ENCODE data around the gene OSBPL10.

The OSBPL10 gene

DNA sequence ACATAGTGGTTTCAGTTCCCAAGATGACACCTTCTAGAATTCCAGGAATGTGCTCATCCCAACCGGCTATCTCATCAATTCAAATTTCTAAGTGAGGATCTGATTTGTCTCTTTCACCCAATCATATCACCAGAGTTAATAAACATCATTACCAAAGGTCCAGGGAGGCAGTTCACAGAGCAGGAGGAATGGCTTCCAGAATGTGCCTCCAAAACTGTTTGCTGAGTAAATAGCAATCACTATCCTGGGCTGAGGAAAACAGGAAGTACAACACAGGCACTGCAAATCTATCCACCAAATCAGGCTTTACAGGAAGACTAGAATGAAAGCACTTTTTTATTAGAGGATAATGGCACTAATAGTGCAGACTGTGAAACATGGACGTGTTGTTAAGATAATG lies 61.5 kb downstream of the OSBPL10 start:
- DNase-seq = no peak

DNA sequence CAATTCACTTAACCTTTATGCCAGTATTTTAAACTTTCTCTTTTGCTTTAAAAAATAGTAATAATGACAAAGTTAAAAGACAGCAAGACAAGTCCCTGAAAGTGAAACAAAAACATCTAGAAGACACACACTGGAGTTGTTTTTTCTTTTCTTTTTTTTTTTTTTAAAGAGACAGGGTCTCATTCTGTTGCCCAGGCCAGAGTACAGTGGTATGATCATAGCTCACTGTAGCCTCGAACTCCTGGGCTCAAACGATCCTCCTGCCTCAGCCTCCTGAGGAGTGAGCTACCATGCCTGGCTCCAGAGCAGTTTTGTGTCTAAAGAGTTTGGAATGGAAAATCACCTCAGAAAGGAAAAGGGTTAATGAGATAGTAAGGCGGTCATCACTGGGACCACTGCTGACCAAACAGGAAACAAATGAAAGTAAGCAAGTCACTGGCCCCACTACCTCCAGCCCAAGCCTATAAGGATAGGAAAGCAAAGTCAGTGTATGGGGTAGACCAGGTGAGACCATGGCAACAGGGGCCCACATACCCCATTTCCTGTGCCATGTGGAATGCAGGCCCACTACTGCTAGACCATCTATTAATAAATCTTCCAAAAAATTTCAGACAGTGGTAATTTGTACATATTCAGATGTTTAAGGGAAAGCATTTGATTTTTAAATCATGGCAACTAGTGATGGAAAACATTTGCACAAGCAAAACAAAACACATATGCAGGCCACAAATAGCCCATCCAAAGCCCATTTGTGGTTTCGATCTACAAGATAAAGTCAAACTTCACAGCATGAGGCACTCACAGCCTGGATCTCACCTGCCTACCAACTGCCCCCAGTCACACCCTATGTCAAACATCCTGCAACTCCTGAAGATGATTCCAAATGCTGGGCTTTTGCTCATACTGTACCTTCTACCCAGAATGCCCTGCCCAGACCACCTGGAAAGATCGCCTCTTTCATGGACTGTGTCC lies 62.6 kb downstream of the OSBPL10 start:
- DNase-seq = no peak

DNA sequence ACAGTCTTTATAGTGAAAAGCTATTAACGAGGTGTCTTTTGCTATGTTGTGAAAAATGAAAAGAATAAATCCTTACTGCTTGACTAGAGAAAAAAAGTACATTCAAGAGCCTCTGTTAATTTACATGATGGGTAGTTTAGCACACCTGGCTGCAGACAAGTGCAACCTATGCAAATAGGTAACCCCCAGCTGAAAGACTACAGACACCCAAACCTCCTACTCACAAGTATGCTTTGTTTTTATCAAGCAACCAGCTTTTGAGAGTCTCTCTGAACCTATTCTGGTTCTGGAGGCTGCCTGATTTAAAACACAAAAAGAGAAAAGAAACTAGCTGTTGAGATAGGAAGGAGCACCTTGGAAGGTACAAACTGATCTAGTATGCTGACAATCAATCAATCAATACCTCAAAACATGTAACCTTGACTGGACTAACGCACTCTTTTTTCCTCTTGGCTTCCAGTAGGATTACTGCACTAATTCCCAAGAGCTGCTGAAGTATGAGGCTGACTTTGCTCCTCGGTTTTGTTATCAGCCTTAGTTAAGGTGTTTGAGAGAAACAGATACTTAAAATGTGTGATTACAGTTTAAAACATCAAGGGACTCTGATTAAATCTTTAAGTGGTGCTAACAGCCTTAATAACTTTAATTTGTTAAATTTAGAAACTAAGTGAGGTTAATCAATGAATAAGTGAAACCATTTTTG lies 63.6 kb downstream of the OSBPL10 start:
- DNase-seq = no peak

DNA sequence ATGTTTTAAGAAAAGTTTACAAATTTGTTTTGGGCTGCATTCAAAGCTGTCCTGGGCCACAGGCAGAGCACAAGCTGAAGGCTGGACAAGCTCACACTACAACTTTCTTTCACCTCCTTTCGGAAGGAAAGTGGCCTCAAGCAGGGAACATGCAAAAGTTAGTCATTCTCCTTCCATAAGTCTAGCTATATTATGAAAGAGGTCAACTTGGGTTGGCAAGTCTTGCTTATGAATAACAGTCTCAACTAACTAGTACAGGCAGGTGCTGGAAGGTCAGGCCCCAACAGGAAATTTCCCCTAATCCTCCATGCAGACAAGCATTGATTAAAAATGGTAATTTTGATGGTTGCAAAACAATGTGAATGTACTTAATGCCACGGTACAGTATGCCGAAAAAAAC lies 69.4 kb downstream of the OSBPL10 start:
- no peak for DNase-seq

DNA sequence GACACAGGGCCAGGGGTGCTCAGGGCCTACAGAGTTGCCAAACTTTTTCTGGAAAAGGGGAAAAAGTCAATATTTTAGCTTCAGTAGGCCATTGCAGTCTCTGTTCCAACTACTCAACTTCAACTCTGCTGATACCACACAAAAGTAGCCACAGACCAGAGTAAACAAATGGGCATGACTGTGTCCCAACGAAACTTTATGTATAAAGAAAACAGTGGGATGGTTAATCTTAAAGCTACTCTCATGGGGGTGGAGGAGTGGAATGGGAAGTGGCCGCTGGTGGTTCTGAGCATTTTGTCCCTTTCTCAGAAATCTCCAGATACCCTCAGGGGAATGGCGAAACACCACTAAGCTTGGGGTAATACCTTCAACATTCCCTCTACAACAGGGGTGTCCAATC lies 69.9 kb downstream of the OSBPL10 start:
- no peak for DNase-seq

DNA sequence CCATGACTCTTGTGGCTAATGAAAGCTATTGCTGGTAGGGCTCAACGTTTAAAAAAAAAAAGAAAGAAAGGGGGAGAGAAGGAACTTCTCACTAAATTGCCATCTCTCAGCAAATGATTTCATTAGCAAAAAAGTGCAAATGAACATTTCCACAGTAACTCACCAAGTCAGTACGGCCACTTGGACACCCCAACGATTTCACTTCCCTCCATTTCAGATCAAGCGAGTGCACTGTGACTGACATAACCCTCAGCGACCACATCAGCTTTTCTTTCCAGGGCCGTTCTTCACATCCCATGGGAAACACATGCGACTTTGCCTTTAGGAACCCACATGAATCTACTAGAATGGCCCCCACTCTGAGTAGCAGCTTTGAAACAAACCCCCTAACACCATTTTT lies 71.6 kb downstream of the OSBPL10 start:
- DNase-seq = no peak

DNA sequence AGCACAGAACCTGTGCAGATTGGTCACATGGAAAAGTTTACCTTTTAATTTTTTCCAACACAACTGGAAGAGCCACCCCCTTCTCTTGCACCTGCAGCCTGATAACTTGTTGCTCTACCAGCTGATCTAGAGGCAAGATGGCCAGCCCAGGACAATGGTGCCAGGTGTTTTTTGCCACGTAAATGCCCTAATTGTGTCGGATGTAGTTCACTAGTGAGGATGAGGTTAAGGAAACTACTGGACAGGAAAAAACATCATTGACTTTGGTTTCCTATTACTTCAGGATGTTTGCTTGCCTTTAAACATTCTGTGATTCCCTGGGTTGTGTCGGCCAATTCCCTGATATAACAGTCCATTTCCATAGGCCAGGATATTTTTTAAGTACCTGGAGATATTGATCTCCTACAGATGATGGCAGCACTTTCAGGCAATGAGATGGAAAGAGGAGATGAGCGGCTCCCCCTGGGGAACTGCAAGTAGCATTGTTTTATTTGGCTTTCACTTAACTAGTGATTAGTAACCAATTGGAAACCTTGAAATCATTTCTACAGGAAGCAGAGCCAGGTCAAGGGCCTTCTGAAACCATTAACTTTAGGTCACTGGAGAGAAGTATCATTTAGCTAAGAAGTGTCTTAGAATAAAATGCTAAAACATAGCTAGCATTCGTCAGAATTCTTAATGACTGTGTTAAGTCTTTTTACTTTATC lies 72.5 kb downstream of the OSBPL10 start:
- DNase-seq = no peak

DNA sequence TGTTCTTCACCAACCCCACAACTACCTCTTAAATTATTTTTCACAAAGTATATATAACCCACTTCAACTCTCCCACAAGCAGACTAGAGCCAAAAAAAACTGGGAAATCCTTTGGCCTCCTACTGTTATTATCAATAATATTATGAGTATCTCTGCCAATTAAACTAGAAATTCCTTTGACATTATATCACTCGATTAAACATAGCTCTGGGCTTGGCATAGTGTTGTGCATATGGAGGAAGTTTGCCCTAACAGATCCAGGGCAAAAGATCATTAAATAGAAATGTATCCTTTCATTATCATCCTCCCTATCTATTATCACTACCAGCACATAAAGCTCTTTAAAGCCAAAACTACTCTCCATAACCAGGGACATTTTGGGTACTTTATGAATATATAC lies 74.9 kb downstream of the OSBPL10 start:
- DNase-seq = no peak

DNA sequence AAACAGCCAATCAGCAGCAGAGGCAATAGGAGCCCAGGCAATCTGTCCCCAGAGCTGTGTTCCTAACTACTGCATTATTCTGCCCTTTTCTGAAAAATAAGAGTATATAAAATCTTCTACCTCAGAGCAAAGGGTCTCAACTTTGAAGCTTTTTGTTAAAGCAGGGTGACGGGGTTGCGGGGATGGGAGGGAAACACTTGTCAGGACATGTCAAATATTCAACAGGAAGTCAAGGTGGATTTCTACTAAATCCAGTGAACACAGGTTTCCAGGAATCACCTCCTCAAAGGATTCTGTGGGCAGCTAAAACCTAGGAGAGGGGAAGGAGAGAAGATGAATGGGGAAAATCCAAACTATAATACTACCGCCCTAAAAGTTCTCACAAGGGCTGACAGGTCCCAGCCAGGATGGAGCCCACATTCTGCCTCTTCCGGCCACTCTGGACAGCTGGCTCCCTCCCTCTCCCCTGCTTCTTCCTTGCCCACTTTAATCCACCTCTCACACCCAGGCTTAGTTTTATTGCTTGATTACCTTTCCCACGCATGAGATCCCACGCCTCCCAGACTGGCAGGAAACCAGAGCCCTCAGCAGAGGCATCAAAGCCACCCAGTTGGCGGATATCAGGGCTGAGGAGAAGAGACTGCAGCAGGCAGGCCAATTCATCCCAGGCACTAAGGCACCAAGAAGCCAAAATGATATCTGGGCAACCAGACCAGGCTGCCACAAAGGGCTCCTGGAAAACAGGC lies 77.2 kb downstream of the OSBPL10 start:
- DNase-seq = no peak

DNA sequence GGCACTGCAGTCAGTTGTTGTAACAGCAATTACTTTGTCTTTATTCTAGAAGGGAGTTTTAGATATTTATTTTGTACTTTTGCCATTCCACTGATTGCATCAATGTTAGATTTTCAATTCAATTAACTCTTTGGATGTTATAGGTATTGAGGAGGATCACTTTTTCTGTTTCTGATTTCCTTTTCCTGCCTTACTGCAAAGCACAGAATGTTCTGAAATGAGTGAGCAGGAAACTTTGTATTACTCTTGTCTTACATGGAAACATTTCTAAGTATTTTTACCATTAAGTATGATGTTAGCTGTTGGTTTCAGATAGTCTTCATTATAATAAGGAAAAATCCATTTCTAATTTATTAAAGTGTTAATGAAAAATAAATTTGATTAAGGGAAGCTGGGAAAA lies 80.5 kb downstream of the OSBPL10 start:
- no peak for DNase-seq

DNA sequence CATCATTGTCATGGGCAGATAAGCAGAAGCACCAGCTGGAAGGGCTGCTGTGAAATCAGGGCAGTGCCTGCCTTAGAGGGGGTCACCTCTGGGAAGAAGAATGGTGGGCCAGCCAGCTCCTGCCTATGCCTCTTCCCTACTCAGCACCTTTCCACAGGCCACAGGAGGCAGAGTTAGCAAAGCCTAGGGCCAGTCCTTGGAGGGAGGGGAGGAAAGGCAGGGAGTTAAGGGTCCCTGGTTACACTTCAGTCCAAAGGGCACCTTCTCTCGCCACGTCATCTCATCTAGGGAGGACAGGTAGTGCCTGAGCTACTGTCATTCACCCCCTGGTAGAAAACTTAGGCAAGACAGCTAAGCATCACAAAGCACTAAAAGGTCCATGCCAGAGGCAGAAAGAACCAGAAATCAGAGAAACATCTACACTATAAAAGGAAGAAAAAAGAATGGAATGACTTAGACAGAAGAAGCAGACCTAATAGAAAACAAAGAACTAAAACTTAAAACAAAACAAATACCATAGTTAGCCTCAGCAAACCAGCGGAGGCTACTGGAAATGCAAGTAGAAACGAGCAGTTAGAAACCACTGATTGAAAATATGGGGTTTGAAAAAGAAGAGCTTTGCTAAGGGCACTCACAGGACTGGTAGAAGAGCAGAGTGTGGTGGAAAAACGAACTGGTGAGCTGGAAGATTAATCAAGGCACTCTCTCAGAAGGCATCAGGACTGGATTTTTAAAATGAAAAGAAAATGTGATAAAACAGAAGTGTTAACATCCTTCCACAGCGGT lies 84.2 kb downstream of the OSBPL10 start:
- DNase-seq = no peak

DNA sequence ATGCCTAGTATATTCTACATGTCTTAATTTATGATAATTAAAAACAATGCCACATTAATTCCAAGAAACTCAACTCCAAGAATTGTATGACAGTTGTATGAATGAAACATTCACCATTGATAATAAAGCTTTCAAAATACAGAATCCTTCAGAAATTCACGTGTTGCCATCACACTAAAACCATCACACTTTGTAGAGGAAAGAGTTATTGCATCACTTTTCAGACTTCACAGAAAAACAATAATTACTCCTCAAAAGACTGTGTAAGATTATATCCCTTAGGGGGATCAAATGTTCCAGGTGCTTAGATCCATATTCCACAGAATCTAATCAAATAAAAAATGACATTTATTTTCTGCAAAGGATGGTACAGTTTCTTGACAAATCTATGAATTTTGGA lies 85.0 kb downstream of the OSBPL10 start:
- DNase-seq = no peak

DNA sequence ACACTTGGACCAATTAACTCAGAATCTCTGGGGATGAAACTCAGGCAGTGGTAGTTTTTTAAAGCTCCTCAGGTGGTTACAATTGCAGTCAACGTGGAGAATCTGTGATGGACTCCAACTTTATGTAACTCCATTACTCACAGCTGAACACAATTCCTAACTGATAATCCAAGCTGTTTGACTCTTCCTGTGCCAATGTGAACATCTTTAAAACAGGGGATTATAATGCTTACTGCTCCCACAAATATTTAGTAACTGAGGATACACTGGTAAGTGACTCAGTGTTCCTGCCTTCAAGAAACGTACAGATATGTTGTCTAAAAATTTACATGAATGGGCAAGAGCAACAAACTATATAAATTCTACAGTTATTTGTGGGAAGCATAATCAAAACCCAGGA lies 85.6 kb downstream of the OSBPL10 start:
- DNase-seq = no peak

DNA sequence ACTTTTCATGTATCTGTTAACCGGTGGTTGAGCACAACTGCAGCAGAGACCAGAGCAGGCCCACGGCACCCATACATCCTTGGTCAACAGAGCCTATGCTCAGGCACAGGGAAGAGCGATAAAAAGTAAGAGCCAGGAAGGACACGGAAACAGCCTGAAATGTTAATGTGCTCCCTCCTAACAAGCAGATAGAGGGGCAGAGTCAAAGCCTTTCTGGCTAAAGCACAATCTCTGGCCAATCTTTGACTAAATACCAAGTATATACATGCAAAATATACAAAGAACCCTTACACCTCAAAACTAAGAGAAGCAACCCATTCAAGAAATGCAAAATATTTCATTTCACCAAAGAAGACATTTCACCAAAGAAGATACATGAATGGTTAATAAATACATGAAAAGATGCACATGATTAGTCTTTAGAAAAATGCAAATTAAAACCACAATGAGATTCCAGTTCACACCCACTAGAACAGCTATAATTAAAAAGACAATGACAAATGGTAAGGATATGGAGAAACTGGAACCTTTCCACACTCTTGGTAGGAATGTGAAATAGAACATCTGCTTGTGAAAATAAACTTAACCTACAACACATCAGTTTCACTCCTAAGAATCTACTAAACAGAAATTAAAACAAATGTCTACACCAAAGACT lies 88.0 kb downstream of the OSBPL10 start:
- no peak for DNase-seq

DNA sequence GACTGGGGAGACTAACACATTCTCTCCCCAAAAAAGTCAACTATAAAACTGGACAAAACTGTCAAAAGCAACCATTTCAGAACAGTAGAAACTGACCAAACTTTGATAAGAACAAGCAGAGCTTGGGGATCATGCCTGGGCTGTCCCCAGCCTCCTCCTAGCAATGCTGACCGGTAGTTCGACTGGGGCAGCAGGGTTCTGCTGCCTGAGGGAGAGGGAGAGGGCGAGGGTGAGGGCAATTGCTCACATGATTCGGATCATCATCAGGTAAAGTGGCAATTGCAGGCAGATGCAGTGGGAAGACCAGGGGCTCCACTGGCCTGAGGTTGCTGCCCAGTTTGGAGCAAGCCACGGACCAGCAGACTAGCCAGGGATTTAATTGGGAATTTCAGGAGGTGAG lies 88.6 kb downstream of the OSBPL10 start:
- DNase-seq = no peak

DNA sequence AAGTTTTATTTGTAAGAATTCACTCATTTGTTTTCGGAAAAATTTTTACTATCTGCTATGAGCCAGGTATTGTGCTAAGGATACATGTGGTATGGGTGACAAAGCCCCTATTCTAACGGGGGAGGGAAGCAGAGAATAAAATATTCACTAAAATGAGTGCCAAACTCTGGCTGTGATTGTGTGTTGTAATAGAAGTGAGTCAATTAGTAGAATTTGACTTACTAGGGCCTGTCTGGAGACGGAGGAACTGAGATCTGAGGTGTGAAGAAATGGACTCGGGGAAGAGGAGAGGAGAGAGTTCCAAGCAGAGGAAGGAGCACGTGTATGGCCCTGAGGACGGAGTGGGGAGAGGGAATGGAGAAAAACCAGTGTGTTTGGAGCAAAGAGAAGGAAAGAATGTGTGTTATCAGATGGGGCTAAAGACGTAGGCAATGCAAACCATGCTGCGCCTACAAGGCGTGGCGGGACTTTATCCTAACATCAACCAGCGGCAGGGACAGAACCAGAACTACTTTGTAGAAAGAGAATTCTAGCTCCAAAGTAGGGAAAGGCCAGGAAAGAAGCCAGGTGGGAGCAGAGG lies 89.1 kb downstream of the OSBPL10 start:
- no peak for DNase-seq

DNA sequence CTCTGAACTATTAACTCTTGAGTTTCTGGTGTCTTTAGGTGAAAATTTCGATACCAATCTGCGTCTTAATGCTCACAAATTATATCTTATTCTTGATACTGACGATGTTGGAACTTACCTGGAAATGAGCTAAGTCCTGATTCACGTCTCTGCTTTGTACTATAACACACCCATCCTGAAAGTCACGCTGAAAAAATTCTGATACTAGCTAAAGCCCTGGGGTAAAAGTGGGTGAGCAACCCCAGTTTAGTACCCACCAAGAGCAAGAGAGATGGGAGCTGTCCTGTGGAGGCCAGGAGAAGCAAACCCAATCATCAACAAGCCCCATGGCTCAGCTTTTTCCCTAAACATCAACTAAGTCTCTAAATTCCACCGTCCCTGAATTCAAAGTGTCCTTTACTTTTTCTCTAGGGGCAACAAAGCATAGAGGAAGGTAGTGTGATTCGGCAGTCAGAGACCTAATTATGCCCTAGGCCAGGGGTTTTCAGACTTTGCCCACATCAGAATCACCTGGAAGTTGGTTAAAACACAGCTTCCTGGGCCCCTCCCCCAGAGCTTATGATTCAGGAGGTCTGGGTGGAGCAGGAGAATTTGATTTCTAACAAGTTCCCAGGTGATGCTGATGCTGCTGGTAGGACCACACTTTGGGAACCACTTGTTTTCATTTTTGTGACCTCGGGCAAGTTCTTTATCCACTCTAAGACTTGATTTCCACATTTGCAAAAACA lies 90.2 kb downstream of the OSBPL10 start:
- no peak for DNase-seq

DNA sequence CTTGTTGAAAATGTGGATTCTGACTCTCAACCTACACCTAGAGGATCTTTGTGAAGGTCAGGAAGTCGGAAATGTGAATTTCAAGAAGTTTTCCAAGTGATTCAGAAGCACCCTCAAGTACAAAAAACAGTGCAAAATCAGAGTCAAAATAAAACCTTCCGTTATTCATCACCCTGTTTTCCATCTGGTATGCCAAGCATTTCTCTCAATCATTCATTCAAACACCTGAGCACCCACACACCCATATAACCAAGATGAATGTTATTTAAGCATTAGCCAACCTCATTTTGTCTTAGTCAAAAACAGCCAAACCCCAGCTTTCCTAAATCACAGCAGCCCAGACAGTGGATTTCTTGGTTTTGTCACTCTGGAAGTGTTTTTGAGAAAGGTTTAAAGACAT lies 91.1 kb downstream of the OSBPL10 start:
- DNase-seq = no peak

DNA sequence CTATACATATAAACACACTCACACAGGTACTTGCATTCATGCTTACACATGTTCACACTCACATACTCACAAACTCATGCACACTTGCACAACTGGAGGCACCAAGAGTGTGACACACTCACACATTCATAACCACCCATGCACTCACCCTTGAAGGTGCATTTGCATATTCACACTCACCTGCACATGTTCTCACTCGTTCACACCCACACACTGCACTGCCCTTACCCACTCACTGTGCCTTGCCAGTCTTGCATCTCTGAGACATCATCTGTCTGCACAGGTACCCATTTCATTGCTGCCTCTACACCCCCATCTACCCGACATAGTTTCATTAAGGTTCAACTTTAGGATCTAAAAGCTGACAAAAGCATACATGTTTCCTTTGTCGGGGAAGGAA lies 95.8 kb downstream of the OSBPL10 start:
- DNase-seq = no peak

DNA sequence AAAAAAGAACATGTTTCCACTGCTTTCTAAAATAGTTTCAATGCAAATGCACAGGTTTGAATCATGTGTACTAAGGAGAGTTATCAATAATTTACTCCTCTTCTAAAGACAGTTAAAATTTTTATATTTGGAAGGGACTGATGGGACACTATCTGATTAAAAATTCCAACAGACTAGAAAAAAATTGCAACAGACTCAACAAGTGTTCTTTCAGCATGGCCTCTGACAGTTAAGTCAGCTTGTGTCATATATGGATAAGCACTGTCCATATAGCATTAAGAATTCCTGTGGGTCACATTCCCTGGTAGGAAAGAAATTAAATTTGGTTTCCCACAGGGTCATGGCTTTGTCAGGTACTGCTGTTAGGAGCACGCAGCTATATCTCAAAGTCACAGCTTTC lies 96.8 kb downstream of the OSBPL10 start:
- no peak for DNase-seq

All from stimulated activated CD4-positive, alpha-beta T cell treated with anti-CD3 and anti-CD28 coated beads, Interleukin-4, amount 100 ng/mL, for 24 hours (primary cell).